ENCODE measurements around the gene IRX4. TPM values are rescaled to one million over a fixed set of nuclear protein-coding genes. Genes with fewer than 3 reads are reported as not detected.

Gene IRX4
- total and polyA plus RNA-seq, 4 donors: not detected

DNA sequence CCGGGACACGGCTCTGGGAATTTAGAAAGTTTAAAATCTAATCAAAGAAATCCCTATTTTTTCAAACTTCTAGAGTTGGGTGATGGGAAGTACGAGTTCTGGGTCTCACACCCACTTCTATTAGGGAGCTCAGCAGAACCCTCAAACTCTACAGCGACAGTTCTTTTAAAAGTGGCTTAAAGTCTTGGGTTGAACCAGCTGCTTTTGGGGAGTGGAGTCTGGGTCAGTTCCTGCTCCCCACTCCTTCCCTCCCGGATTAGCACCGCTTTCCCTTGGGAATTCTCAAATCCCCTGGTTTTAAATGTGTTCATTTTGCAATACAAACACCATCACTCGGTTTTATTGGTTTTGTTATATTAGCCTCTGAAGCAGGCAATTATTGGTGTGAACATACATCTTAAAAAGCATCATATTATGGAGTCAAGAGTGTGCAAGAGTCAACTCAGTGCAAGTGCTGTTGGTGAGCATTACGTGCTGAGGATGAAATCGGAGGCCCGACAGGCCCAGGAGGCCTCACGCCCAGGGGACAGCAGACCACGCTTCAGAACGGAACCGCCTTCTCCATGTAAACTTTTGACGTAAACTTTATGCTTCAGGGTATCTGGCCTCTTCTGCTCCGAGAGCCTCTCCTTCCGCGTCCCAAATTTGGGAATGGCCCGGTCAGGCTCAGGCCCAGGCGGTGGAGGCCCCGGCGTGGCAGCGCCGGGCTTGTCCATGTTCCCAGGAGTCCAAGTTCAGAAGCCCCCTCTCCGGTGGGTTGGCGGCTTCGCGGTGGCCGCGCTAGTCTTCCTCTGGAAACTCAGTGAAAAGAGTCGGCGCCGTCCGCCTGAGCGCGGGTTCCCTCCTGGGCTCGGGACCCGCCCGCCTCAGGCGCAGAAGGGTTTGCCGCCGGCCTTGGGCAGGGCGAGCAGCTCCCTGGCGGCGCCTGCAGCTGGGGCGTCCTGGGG, 5.3 kb downstream of the IRX4 start:
- 10% methylated on average over 46 of the region's 46 CpGs for WGBS
- H3K27me3 ChIP-seq (ENCODE audit: control insufficient read depth in 4 of 4, insufficient read depth in 4 of 4, low read length in 3 of 4): peaks cover 10 to 49% (median 16%) of the 10 kb centered on the region in 4 donors
- no peak for DNase-seq (ENCODE audit: low spot score)
- H3K4me1 ChIP-seq (ENCODE audit: control insufficient read depth in 4 of 4, insufficient read depth in 4 of 4, low read length in 3 of 4): peaks cover 4 to 19% (median 12%) of the 10 kb centered on the region in 4 donors
- H3K9me3 ChIP-seq (ENCODE audit: control insufficient read depth in 4 of 4, low read length in 3 of 4): no peaks in the 10 kb centered on the region
- TF ChIP-seq, protein P1, sequence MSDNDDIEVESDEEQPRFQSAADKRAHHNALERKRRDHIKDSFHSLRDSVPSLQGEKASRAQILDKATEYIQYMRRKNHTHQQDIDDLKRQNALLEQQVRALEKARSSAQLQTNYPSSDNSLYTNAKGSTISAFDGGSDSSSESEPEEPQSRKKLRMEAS (IDR thresholded peaks at IDR 0.05): no peak
- TF ChIP-seq, protein P2, sequence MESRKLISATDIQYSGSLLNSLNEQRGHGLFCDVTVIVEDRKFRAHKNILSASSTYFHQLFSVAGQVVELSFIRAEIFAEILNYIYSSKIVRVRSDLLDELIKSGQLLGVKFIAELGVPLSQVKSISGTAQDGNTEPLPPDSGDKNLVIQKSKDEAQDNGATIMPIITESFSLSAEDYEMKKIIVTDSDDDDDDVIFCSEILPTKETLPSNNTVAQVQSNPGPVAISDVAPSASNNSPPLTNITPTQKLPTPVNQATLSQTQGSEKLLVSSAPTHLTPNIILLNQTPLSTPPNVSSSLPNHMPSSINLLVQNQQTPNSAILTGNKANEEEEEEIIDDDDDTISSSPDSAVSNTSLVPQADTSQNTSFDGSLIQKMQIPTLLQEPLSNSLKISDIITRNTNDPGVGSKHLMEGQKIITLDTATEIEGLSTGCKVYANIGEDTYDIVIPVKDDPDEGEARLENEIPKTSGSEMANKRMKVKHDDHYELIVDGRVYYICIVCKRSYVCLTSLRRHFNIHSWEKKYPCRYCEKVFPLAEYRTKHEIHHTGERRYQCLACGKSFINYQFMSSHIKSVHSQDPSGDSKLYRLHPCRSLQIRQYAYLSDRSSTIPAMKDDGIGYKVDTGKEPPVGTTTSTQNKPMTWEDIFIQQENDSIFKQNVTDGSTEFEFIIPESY (IDR thresholded peaks at IDR 0.05): no peak
- no peak for TF ChIP-seq SP1 (IDR thresholded peaks at IDR 0.05)
- TF ChIP-seq FOXA1 (IDR thresholded peaks at IDR 0.05): no peak
- no peak for TF ChIP-seq EGR1 (IDR thresholded peaks at IDR 0.05; ENCODE audit: low read depth in 2 of 2)
- TF ChIP-seq, protein P3, sequence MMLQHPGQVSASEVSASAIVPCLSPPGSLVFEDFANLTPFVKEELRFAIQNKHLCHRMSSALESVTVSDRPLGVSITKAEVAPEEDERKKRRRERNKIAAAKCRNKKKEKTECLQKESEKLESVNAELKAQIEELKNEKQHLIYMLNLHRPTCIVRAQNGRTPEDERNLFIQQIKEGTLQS (IDR thresholded peaks at IDR 0.05): no peak
- TF ChIP-seq, protein P4, sequence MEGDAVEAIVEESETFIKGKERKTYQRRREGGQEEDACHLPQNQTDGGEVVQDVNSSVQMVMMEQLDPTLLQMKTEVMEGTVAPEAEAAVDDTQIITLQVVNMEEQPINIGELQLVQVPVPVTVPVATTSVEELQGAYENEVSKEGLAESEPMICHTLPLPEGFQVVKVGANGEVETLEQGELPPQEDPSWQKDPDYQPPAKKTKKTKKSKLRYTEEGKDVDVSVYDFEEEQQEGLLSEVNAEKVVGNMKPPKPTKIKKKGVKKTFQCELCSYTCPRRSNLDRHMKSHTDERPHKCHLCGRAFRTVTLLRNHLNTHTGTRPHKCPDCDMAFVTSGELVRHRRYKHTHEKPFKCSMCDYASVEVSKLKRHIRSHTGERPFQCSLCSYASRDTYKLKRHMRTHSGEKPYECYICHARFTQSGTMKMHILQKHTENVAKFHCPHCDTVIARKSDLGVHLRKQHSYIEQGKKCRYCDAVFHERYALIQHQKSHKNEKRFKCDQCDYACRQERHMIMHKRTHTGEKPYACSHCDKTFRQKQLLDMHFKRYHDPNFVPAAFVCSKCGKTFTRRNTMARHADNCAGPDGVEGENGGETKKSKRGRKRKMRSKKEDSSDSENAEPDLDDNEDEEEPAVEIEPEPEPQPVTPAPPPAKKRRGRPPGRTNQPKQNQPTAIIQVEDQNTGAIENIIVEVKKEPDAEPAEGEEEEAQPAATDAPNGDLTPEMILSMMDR (IDR thresholded peaks at IDR 0.05; ENCODE audit: low read depth, low read length, missing input control): no peak
- TF ChIP-seq NR2F2 (IDR thresholded peaks at IDR 0.05): no peak
- no peak for TF ChIP-seq HNF4A (conservative IDR thresholded peaks at IDR 0.05)
- TF ChIP-seq JUND (IDR thresholded peaks at IDR 0.05): no peak
- no peak for TF ChIP-seq HNF4G (IDR thresholded peaks at IDR 0.05)
- TF ChIP-seq RAD21 (IDR thresholded peaks at IDR 0.05): no peak
- no peak for TF ChIP-seq RXRA (IDR thresholded peaks at IDR 0.05)
- no peak for TF ChIP-seq YY1 (IDR thresholded peaks at IDR 0.05)
- TF ChIP-seq FOXA2 (IDR thresholded peaks at IDR 0.05): no peak
- TF ChIP-seq, protein P5, sequence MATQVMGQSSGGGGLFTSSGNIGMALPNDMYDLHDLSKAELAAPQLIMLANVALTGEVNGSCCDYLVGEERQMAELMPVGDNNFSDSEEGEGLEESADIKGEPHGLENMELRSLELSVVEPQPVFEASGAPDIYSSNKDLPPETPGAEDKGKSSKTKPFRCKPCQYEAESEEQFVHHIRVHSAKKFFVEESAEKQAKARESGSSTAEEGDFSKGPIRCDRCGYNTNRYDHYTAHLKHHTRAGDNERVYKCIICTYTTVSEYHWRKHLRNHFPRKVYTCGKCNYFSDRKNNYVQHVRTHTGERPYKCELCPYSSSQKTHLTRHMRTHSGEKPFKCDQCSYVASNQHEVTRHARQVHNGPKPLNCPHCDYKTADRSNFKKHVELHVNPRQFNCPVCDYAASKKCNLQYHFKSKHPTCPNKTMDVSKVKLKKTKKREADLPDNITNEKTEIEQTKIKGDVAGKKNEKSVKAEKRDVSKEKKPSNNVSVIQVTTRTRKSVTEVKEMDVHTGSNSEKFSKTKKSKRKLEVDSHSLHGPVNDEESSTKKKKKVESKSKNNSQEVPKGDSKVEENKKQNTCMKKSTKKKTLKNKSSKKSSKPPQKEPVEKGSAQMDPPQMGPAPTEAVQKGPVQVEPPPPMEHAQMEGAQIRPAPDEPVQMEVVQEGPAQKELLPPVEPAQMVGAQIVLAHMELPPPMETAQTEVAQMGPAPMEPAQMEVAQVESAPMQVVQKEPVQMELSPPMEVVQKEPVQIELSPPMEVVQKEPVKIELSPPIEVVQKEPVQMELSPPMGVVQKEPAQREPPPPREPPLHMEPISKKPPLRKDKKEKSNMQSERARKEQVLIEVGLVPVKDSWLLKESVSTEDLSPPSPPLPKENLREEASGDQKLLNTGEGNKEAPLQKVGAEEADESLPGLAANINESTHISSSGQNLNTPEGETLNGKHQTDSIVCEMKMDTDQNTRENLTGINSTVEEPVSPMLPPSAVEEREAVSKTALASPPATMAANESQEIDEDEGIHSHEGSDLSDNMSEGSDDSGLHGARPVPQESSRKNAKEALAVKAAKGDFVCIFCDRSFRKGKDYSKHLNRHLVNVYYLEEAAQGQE (IDR thresholded peaks at IDR 0.05): no peak
- TF ChIP-seq TAF1 (conservative IDR thresholded peaks at IDR 0.05): no peak
- no peak overlapping the region for H3K4me3 ChIP-seq (ENCODE audit: low read depth in 1 of 3, low read length in 3 of 3)
- no peak overlapping the region for H3K27ac ChIP-seq (ENCODE audit: low read depth in 1 of 2, low read length in 2 of 2)
- no peak overlapping the region for H3K9ac ChIP-seq (ENCODE audit: low read depth in 1 of 2, low read length in 2 of 2)
- H3K36me3 ChIP-seq (ENCODE audit: control insufficient read depth in 4 of 4, insufficient read depth in 3 of 4, low read depth in 1 of 4, low read length in 3 of 4): no peaks in the 10 kb centered on the region
